Stimulated activated CD8-positive, alpha-beta memory T cell treated with anti-CD3 and anti-CD28 coated beads, Interleukin-4, amount 100 ng/mL, for 1 hour (primary cell): Measurements from ENCODE around the gene KCNMB2.

ENCODE experiments used
- DNase-seq, 2 donors: peaks; one replicate each; pipeline ENCODE4 v3.0.0-alpha.2; 2020; ENCODE audit warnings: low read depth in 2 of 2, low spot score in 1 of 2

The KCNMB2 gene

DNA sequence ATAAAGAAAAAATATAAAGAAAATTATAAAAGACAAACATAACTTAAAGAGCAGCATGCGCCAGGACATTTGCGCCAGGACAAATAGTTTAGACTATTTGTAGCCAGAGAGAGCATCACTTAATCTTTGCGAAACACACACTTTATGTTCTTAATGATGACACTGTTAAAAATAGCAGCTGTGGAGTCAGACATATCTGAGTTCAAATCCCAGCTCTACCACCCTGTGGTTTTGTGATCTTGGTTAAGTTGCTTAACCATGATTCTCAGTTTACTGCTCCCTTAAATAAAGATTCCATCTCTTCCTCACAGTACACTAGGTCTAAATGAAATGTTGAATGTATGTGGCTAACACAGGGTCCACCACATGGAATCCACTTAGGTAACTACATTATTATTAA is 31.4 kb downstream of the KCNMB2 start:
- no peak for DNase-seq

DNA sequence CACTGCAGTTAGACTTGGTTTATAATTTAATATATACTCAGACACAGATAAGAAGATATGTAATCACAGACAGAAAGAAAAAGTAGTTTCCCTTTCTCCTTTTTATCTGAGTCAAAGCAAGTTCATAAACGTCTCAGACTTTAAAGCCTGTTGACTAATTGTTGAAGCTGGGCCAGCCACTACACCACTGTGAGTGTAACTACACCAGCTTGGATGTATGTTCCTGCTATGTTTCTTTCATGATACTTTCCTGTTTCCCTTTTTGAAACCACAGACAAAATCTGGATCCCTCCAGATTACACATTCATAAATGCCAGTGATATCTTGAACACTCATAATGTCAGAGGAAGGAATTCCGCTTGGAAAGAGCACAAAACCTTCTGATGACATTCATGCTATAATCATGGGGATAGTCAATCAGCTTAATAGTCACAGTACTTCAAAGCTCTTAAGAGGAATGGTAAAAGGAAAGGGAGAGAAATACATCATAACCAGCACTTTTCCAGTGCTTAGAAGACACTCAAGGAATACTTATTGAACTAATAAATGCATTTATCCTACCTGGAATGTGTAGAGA is 32.0 kb downstream of the KCNMB2 start:
- DNase-seq = no peak

- DNase-seq = no peak
These were observed 32.7 kb downstream of the KCNMB2 start for GRCh38 chr3:178568911-178569310.

GRCh38 chr3:178569826-178570225 is 33.6 kb downstream of the KCNMB2 start:
- no peak for DNase-seq

DNA sequence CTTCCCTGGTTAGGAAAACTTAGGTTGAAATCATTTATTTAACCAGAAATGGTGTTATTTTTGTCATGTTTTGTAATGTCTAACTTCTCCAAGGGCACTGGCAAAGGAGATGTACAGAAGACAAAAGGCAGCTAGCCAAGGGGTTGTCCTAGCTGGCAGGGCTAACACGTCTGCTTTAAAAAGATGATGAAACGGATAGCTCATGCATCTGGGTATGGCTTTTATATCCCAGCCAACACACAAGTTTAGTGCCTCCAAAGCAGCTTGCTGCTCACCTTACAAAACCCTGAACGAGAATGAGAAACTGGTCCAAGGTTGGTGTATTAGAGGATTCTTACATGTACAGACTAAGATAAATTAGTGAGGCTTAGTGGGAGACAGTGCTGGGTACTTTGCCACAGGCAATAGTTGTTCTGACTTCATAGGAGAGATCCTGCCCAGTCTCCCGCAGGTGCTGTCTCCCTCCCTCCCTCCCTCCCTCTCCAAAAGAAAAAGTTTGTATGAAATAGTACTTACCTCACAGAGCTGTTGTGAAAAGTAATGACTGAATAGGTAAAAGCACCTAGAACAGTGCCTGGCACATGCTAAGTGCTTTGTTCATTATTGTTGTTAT is 47.8 kb downstream of the KCNMB2 start:
- DNase-seq = no peak

DNA sequence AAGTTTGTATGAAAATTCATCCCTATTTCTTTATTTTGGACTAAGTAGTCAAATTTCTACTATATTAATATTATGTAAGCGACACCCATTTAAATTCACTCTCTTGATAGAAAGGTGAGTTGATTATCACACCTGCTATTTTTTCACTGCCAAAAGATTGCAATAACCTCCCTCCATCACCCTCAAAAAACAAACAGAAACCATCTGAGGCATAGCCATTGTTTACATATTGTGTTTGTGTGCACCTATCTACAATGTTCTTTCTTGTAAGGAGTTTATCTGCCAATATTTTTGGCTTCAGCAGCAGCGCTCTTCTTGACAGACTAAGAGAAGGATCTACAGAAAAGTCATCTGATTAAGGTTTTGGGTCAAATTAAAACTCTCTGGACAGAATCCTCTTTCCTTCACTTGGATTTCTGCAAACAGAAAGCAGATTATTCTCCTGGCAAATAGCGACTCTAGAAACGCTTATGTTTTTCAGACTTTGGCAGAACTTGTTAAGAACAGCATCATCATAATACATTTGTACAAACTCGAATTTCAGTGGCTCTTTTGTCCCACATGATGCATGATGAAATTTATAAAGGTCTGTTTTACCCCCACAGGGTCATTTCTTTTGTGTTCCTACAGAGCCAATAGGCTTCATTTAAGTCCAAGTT is 48.6 kb downstream of the KCNMB2 start:
- DNase-seq = no peak

- DNase-seq = no peak
These were observed 49.2 kb downstream of the KCNMB2 start for GRCh38 chr3:178585454-178585853.

- DNase-seq = no peak
These were observed 49.8 kb downstream of the KCNMB2 start for GRCh38 chr3:178586076-178586475.

DNA sequence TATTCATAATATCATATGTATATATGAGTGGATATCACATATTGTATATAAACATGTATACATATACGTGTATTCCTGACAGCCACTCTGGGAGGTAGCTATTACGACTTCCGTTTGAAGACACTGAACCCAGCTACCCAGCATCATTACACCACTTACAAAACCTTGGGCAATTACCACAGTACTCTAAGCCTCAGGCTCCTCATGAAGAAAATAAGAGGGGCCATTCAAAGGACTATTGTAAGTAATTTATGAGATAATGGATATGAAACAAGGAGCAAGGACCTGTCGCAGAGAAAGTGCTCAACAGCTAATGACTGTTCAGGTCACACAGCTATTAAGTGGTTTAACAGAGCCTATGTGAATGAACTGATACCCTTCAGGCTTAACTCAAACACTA is 52.4 kb downstream of the KCNMB2 start:
- no peak for DNase-seq

GRCh38 chr3:178593786-178594185 is 57.5 kb downstream of the KCNMB2 start:
- no peak for DNase-seq

DNA sequence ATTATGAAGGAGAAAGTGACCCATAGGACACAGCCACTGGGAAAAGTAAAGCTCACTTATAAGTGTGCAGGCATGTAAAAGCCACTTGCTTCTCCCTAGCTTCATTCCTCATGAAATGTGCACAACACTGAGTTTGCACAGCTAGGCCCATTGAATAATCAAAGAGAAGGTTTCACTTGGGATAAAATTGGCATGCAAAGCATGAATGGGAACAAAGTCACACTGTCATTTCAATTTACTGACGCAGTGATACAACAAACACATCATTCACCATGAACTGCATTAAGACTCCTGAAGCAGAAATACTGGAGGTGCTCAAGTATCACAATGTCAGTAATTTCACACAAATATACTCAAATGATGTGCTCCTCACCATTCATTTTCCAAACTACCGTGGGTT is 61.1 kb downstream of the KCNMB2 start:
- no peak for DNase-seq

- DNase-seq = no peak
These were observed 66.6 kb downstream of the KCNMB2 start for GRCh38 chr3:178602856-178603255.

DNA sequence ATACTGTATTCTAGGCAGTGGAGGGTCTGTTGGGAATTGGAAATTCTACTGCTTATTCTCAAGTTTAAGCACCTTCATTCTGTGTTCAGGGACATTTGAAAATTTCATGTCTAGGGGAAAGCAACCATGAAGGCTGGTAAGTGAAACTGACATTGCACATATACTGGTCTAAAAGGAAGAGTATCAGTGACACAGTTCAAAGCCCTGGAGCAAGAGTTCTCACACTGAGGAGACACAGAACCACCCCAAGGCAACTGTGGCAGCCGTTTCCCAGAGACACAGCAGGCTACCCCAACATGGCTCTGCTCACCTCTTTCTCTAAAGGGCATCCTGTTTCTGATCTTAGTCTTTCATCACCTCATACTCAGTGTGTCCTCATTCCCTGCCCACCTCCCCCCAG is 67.5 kb downstream of the KCNMB2 start:
- no peak for DNase-seq

- no peak for DNase-seq
These were observed 82.0 kb downstream of the KCNMB2 start for GRCh38 chr3:178618197-178618596.

DNA sequence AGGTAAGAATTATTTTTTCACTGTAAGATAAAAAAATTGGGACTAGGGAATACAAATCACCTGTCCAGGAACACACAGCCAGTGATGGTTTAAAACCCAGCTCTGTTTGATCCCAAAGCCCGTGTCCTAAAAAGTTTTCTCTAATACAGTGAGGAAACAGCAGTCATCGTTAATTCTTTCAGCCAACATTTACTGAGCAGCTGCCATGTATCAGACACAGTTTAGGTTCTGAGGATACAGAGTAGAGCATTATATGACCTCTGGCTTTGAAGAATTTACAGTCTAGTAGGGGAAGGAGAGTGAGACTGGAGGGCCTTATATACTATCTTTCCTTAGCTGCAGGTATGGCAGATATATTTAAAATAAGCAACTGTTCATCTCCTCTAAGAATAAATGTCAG is 82.7 kb downstream of the KCNMB2 start:
- no peak for DNase-seq

- no peak for DNase-seq
These were observed 87.5 kb downstream of the KCNMB2 start for GRCh38 chr3:178623666-178624255.

GRCh38 chr3:178624276-178624675 is 88.0 kb downstream of the KCNMB2 start:
- DNase-seq = no peak

GRCh38 chr3:178625053-178625600 is 88.9 kb downstream of the KCNMB2 start:
- DNase-seq = no peak

- no peak for DNase-seq
These were observed 91.8 kb downstream of the KCNMB2 start for GRCh38 chr3:178628037-178628436.

GRCh38 chr3:178629430-178630178 is 93.4 kb downstream of the KCNMB2 start:
- DNase-seq = no peak

- no peak for DNase-seq
These were observed 95.7 kb downstream of the KCNMB2 start for GRCh38 chr3:178631950-178632349.
